Neuron (in vitro differentiated cells): Measurements from ENCODE around the gene NTPCR.

Experiments
- H2AFZ ChIP-seq: one replicate; pipeline ENCODE4 v1.6.1; 2013; ENCODE audit warnings: low read depth, mild to moderate bottlenecking, inconsistent platforms, low read length, moderate library complexity
- H3K27me3 ChIP-seq: one replicate; pipeline ENCODE4 v1.6.1; 2013; ENCODE audit warnings: low read length; ENCODE audit not compliant: insufficient read depth
- H3K36me3 ChIP-seq: one replicate; pipeline ENCODE4 v1.6.1; 2013; ENCODE audit warnings: low read length; ENCODE audit not compliant: insufficient read depth
- H3K4me1 ChIP-seq: one replicate; pipeline ENCODE4 v1.6.1; 2013; ENCODE audit warnings: low read length; ENCODE audit not compliant: insufficient read depth
- H3K4me3 ChIP-seq: 2 replicates; pipeline ENCODE4 v1.5.1; 2013; ENCODE audit warnings: mild to moderate bottlenecking, low read length, moderate library complexity
- H3K9me3 ChIP-seq: one replicate; pipeline ENCODE4 v1.6.1; 2013; ENCODE audit warnings: low read length

Gene NTPCR

DNA sequence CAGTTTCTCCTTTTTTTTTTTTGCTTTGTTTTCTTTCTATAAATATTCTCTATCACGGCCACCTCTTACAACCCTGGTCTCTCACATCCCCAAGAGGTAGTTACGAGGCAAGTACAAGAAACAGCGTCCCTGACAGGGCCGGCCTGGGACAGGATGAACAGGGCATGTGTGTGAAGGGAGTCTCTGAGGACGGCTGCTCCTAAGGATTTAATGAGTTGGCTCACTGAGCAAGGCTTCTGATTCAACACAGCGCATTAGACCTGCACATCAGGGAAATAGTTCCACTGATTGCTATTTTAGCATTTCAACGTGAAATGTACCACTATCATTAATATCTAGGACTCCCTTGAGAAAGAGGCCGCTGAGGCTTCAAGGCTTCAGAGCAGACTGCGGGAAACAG lies 54.0 kb downstream of the NTPCR start:
- Histone ChIP-seq H3K4me1 (peaks cover 8% of the 10 kb centered on the region), H3K4me3 (no peak overlapping the region), H2AFZ (no peak overlapping the region), H3K27me3 (no peaks in the 10 kb centered on the region), H3K36me3 (peaks cover 8% of the 10 kb centered on the region), H3K9me3 (no peaks in the 10 kb centered on the region)

DNA sequence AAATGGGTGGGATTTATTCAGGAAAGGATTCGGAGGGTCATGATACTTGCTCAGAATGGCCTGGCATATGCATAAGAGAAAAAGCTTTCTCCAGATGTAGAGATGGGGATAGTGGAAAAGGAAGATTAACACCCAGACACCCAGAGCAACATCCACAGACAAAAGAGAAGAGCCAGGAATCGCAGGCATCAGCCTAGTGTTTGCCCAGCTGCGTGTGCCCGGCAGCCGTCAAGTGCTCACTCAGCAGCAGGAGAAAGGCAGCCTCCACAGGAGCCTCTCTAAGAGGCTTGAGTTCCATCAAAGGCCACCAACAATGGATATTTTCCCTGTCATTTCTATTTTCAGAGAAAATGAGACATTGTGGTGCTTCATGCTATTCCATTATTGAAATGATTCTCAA lies 54.7 kb downstream of the NTPCR start:
- no peaks in the 10 kb centered on the region for H3K9me3 ChIP-seq
- peaks cover 5% of the 10 kb centered on the region for H3K36me3 ChIP-seq
- peaks cover 8% of the 10 kb centered on the region for H3K4me1 ChIP-seq
- H2AFZ ChIP-seq = no peak overlapping the region
- no peak overlapping the region for H3K4me3 ChIP-seq
- H3K27me3 ChIP-seq = no peaks in the 10 kb centered on the region

- Histone ChIP-seq H2AFZ (no peak overlapping the region), H3K27me3 (no peaks in the 10 kb centered on the region), H3K9me3 (no peaks in the 10 kb centered on the region), H3K4me3 (no peak overlapping the region), H3K4me1 (peaks cover 8% of the 10 kb centered on the region), H3K36me3 (no peaks in the 10 kb centered on the region)
Observed at GRCh38 chr1:233005703-233006102, 55.3 kb downstream of the NTPCR start.

- H3K27me3 ChIP-seq = no peaks in the 10 kb centered on the region
- no peaks in the 10 kb centered on the region for H3K36me3 ChIP-seq
- no peak overlapping the region for H3K4me3 ChIP-seq
- H2AFZ ChIP-seq = no peak overlapping the region
- no peaks in the 10 kb centered on the region for H3K9me3 ChIP-seq
- H3K4me1 ChIP-seq = peaks cover 8% of the 10 kb centered on the region
Observed at GRCh38 chr1:233006108-233006507, 55.7 kb downstream of the NTPCR start.

GRCh38 chr1:233006541-233006973 lies 56.1 kb downstream of the NTPCR start:
- Histone ChIP-seq H3K4me3 (no peak overlapping the region), H3K4me1 (peaks cover 8% of the 10 kb centered on the region), H3K9me3 (no peaks in the 10 kb centered on the region), H3K36me3 (no peaks in the 10 kb centered on the region), H3K27me3 (no peaks in the 10 kb centered on the region), H2AFZ (no peak overlapping the region)

DNA sequence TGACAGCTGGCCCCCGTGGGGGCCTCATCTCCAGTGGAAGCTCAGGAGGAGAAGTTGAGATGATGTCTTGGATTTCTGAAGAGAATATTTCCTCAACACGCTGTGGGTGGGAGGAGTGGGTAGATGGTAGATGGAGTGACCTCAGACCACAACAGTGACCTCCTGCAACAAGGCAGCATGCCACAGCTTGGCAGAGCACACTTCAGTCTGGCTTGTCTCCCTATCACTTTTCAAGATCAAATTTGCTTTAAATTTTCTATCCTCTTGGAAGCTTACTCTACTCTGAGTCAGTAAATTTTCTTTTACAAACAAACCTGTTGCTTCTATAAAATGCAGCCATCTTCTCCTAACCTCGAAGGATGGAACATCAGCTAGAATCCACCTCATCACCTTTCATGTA lies 59.7 kb downstream of the NTPCR start:
- Histone ChIP-seq H3K9me3 (no peaks in the 10 kb centered on the region), H3K4me1 (peaks cover 8% of the 10 kb centered on the region), H3K36me3 (peaks cover 2% of the 10 kb centered on the region), H3K4me3 (no peak overlapping the region), H2AFZ (no peak overlapping the region), H3K27me3 (no peaks in the 10 kb centered on the region)

DNA sequence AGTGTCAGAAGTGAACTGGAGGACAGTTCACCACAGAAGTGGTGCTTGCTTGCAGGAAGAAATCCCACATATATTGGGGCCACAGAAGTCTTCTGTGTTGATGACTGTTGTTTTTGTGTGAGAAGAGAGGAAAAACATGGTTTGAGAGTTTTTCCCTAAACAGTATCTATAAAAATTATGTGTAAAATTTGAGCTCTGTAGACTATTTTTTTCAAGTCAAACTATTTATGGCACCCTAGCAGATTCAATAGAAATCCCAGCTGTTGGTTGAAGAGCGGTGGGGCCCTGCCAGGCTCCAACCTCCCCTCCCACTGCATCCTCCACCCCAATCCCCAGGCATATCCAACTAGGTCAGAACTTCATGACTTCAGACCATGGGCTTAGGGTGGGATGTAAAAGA lies 61.6 kb downstream of the NTPCR start:
- no peak overlapping the region for H3K4me3 ChIP-seq
- H2AFZ ChIP-seq = no peak overlapping the region
- H3K27me3 ChIP-seq = no peaks in the 10 kb centered on the region
- H3K4me1 ChIP-seq = no peaks in the 10 kb centered on the region
- H3K9me3 ChIP-seq = no peaks in the 10 kb centered on the region
- peaks cover 2% of the 10 kb centered on the region for H3K36me3 ChIP-seq

- H3K4me1 ChIP-seq = peaks cover 13% of the 10 kb centered on the region
- H3K4me3 ChIP-seq = no peak overlapping the region
- no peaks in the 10 kb centered on the region for H3K9me3 ChIP-seq
- no peaks in the 10 kb centered on the region for H3K27me3 ChIP-seq
- no peak overlapping the region for H2AFZ ChIP-seq
- H3K36me3 ChIP-seq = peaks cover 2% of the 10 kb centered on the region
Observed at GRCh38 chr1:233015965-233016364, 65.6 kb downstream of the NTPCR start.

DNA sequence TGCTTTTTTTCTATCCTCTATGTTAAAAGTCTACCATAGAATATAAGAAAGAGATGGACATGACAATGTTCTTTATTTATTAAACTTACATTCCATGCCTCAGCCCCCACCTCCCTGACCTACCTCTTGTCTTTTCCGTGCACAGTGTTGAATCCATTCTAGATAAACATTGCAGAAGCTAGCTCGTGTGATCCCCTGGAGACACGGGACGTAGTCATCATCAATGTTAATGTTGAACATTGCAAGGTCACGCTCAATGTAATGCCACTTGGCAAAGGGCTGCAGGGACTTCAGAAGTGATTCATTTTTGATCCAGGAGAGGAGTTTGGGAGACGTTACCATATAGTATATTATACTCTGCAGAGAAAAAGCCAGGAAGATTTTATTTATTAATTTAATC lies 66.4 kb downstream of the NTPCR start:
- H3K27me3 ChIP-seq = no peaks in the 10 kb centered on the region
- H3K4me3 ChIP-seq = no peak overlapping the region
- H3K36me3 ChIP-seq = peaks cover under 1% of the 10 kb centered on the region
- no peak overlapping the region for H2AFZ ChIP-seq
- no peaks in the 10 kb centered on the region for H3K9me3 ChIP-seq
- H3K4me1 ChIP-seq = peaks cover 15% of the 10 kb centered on the region

GRCh38 chr1:233019083-233019482 lies 68.7 kb downstream of the NTPCR start:
- peaks cover 15% of the 10 kb centered on the region for H3K4me1 ChIP-seq
- no peaks in the 10 kb centered on the region for H3K9me3 ChIP-seq
- no peak overlapping the region for H2AFZ ChIP-seq
- no peak overlapping the region for H3K4me3 ChIP-seq
- H3K36me3 ChIP-seq = no peaks in the 10 kb centered on the region
- no peaks in the 10 kb centered on the region for H3K27me3 ChIP-seq

DNA sequence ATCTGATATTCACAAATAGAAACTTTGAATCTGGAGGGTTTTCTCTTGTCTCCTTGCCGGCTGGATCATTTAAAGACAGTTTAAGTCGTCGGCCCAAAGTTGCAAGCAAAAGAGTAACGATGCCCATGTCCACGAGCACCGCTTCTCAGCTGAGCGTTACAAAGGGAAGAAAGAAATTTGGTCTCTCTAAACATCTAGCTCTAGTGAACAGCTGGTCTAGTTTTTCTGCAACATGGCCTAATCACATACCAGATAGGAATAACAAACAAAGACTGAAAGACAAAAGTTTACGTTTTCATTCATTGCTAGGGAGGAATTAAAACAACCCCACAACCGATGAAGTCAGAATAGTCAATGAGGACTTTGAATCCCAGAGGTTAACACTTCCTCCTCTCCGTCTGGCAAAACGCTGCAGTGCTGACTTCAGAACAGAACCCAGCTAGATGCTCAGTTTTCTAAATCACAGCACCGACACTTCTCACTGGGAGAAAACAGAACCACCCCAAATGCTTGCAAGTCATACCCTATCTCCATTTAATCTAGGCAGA lies 69.4 kb downstream of the NTPCR start:
- no peaks in the 10 kb centered on the region for H3K27me3 ChIP-seq
- peaks cover 15% of the 10 kb centered on the region for H3K4me1 ChIP-seq
- H3K9me3 ChIP-seq = no peaks in the 10 kb centered on the region
- H3K36me3 ChIP-seq = no peaks in the 10 kb centered on the region
- no peak overlapping the region for H2AFZ ChIP-seq
- no peak overlapping the region for H3K4me3 ChIP-seq

GRCh38 chr1:233020426-233020825 lies 70.0 kb downstream of the NTPCR start:
- no peak overlapping the region for H2AFZ ChIP-seq
- H3K27me3 ChIP-seq = no peaks in the 10 kb centered on the region
- no peak overlapping the region for H3K4me3 ChIP-seq
- no peaks in the 10 kb centered on the region for H3K36me3 ChIP-seq
- H3K4me1 ChIP-seq = peaks cover 15% of the 10 kb centered on the region
- no peaks in the 10 kb centered on the region for H3K9me3 ChIP-seq

DNA sequence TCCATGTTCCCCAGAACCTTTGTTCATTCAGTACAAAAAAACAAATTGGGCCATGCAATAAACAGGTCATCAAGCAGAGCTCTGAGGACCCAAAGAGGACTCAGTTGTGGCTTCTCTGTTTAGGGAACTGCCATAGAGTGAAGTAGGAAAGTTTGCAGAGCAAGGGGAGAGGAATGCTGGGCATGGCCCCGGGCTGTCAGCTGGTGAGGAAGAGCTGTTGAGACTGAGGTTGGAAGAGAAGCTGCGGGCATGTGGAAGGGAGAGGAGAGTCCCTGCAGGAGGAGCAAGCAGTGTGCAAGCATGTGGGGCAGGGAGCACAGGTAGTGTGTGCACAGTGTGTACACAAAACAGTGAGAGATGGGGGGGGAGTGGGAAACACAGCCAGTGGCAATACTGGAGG lies 71.8 kb downstream of the NTPCR start:
- peaks cover 15% of the 10 kb centered on the region for H3K4me1 ChIP-seq
- H2AFZ ChIP-seq = no peak overlapping the region
- H3K9me3 ChIP-seq = no peaks in the 10 kb centered on the region
- H3K27me3 ChIP-seq = no peaks in the 10 kb centered on the region
- no peak overlapping the region for H3K4me3 ChIP-seq
- H3K36me3 ChIP-seq = no peaks in the 10 kb centered on the region

DNA sequence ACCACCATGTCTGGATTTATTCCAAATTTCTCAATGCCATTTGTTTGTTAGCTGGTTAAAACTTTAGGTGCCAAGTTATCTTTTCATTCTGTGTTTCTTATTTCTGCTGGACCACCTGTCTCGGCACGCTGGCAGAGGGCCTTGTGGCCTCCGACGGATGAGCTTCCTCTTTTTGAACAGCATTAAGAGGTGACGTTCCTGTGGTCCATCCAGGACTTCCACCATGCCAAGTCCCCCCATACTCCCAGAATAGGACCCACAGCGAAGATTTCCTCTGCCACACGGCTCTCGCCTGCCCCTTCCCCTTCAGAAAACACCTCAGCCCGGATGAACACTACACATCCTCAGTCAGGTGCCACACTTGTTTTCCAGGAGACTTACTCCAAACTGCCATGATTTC lies 73.8 kb downstream of the NTPCR start:
- no peak overlapping the region for H3K4me3 ChIP-seq
- H3K4me1 ChIP-seq = peaks cover 18% of the 10 kb centered on the region
- H3K36me3 ChIP-seq = no peaks in the 10 kb centered on the region
- no peaks in the 10 kb centered on the region for H3K27me3 ChIP-seq
- no peak overlapping the region for H2AFZ ChIP-seq
- no peaks in the 10 kb centered on the region for H3K9me3 ChIP-seq
